Endothelial cell of umbilical vein (primary cell): ENCODE data around the gene CAMSAP3.

ENCODE experiments used
- CTCF ChIP-seq, 2 donors: IDR thresholded peaks; 1 replicate in 1 of 2; 2 replicates in 1 of 2; pipeline ENCODE4 v1.5.1; 2011; ENCODE audit warnings: low read length in 2 of 2, mild to moderate bottlenecking in 2 of 2, moderate library complexity in 2 of 2, control low read depth in 1 of 2, inconsistent platforms in 1 of 2, low read depth in 1 of 2; ENCODE audit not compliant: insufficient read depth in 1 of 2; ENCODE audit errors: extremely low read depth in 1 of 2
- EZH2 ChIP-seq: IDR thresholded peaks from 2 replicates; pipeline ENCODE4 v1.6.1; 2012; ENCODE audit warnings: borderline replicate concordance, low read depth, mild to moderate bottlenecking, moderate library complexity, low read length, inconsistent platforms; ENCODE audit not compliant: severe bottlenecking
- GATA2 ChIP-seq: IDR thresholded peaks from 2 replicates; pipeline ENCODE4 v1.7.0; 2011; ENCODE audit warnings: low read depth, mild to moderate bottlenecking, moderate library complexity, mixed read lengths, low read length; ENCODE audit not compliant: insufficient read length, insufficient read depth
- MAX ChIP-seq: IDR thresholded peaks from 2 replicates; pipeline ENCODE4 v1.6.1; 2011; ENCODE audit not compliant: insufficient read depth, insufficient read length
- POLR2A ChIP-seq: IDR thresholded peaks from 2 replicates; pipeline ENCODE4 v1.6.1; 2012; ENCODE audit warnings: low read depth, mild to moderate bottlenecking, control low read depth, low read length
- POLR2AphosphoS5 ChIP-seq: IDR thresholded peaks from 2 replicates; pipeline ENCODE4 v1.6.1; 2012; ENCODE audit warnings: low read depth, mild to moderate bottlenecking, control low read depth, low read length, moderate library complexity; ENCODE audit not compliant: insufficient read depth

DNA sequence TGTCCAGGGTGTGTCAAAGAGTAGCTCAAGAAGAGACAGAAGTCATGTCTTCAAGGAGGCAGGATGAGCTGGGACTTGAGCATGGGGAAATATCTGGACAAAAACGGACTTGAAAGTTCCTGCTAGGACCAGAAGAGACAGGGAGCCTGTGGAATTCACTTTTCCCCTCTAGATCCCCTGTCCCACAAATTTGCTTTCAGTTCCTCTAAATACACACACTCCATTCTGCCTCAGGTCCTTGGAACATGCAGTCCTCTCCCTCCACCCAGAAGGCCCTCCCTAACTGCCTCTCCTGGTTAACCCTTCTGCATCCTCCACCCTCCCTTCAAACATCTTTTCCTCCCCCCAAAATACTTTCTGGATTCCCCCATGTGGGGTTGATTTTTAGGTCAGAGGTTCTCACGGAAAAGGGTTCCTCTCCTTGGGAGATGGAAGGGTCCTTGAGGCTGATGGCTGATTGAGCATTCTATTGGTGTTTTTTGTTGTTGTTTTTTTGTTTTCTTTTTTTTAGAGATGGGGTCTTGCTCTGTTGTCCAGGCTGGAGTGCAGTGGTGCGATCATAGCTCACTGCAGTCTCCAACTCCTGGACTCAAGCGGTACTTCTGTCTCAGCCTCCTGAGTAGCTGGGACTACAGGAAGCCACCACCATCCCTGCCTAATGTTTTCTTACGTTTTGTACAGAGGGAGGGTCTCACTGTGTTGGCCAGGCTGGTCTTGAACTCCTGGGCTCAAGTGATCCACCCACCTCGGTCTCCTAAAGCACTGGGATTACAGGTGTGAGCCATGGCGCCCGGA lies 66.3 kb downstream of the CAMSAP3 start:
- TF ChIP-seq CTCF (IDR thresholded peaks at IDR 0.05; ENCODE audit: extremely low read depth in 1 of 2, insufficient read depth in 1 of 2, low read depth in 1 of 2, low read length in 2 of 2) (no peak), POLR2A (no peak), MAX (no peak), EZH2 (no peak), GATA2 (no peak), POLR2AphosphoS5 (no peak)
